ENCODE results near the gene ZNF750.

DNA sequence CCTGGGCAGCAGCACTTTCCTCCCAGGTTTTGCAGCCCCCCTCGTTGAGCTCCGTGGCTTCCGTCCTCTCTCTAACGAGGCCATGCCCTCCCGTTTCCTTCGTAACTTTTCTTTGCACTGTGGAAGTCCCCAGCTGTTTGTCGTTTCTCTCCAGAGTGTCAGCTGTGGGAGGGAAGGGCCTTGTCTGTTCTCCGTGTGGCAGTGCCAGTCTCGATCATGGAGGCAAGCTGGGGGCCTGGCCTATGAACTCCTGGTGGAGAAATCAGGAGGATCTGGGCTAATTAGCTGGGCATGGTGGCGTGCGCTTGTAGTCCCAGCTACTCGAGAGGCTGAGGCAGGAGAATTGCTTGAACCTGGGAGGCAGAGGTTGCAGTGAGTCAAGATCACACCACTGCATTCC, 59.6 kb downstream of the ZNF750 start:
- TF ChIP-seq CTCF (IDR thresholded peaks at IDR 0.05) (no peak), POLR2A (IDR thresholded peaks at IDR 0.05) (no peak), POLR2AphosphoS5 (IDR thresholded peaks at IDR 0.05) (no peak), EP300 (IDR thresholded peaks at IDR 0.05) (no peak)

All from suprapubic skin (tissue), 4 donors.